ENCODE measurements around the gene MIDN. TPM values are rescaled to one million over a fixed set of nuclear protein-coding genes. Genes with fewer than 3 reads are reported as not detected.

MIDN gene
- total RNA-seq, 1 donor from 2014 or later = 325 TPM

DNA sequence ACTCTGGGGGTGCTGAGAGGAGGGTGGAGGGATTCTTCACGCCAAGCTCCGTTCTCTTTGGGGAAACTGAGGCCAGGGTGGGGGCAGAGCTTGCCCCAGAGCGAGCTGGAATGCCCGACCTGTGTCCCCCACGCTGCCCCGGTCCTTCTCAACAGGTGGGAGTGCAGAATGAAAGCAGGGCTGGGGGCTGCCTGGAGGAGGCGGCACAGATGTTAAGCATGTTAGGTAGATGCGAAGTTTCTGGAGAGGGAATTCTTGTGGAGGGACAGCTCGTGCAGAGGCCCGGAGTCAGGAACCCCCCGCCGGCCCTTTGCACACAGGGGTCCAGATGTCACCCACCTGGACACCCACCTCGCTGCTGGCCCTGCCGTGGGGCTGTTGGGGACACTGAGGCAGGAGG, 46.3 kb downstream of the MIDN start:
- Mint-ChIP-seq H3K4me3 (ENCODE audit: unreplicated experiment) (no peak overlapping the region), H3K9me3 (ENCODE audit: unreplicated experiment) (peaks cover 2% of the 10 kb centered on the region)
- TF ChIP-seq, protein P1, sequence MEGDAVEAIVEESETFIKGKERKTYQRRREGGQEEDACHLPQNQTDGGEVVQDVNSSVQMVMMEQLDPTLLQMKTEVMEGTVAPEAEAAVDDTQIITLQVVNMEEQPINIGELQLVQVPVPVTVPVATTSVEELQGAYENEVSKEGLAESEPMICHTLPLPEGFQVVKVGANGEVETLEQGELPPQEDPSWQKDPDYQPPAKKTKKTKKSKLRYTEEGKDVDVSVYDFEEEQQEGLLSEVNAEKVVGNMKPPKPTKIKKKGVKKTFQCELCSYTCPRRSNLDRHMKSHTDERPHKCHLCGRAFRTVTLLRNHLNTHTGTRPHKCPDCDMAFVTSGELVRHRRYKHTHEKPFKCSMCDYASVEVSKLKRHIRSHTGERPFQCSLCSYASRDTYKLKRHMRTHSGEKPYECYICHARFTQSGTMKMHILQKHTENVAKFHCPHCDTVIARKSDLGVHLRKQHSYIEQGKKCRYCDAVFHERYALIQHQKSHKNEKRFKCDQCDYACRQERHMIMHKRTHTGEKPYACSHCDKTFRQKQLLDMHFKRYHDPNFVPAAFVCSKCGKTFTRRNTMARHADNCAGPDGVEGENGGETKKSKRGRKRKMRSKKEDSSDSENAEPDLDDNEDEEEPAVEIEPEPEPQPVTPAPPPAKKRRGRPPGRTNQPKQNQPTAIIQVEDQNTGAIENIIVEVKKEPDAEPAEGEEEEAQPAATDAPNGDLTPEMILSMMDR (IDR thresholded peaks at IDR 0.05; ENCODE audit: partially characterized antibody, unreplicated experiment) = no peak

DNA sequence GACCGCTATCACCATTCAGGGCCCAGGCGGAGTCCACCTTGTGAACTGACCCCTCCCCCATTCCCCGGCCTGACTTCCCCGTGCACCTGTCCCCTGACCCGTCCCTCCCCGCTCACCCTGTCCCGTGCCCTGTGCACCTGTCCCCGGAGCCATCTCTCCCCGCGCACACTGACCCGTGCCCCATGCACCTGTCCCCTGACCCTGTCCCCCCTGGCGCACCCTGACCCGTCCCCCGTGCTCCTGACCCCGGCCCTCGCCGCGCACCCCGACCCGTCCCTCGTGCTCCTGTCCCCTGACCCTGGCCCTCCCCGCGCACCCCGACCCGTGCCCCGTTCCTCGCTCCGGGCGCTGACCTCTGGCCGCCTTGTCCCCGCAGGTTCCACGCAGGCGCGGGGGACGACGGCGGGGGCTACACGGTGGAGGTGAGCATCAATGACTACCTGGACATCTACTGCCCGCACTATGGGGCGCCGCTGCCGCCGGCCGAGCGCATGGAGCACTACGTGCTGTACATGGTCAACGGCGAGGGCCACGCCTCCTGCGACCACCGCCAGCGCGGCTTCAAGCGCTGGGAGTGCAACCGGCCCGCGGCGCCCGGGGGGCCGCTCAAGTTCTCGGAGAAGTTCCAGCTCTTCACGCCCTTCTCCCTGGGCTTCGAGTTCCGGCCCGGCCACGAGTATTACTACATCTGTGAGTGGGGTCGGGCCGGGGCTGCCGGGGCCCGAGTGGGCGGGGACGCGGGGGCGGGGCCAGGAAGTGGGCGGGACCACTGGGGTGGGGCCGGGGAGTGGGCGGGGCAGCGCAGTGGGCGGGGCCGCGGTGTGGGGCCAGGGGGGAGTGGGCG, 47.0 kb downstream of the MIDN start:
- Mint-ChIP-seq H3K4me1 (ENCODE audit: low read depth, unreplicated experiment) (no peaks in the 10 kb centered on the region), H3K36me3 (ENCODE audit: unreplicated experiment) (no peaks in the 10 kb centered on the region), H3K4me3 (ENCODE audit: unreplicated experiment) (no peak overlapping the region), H3K27me3 (ENCODE audit: unreplicated experiment) (peaks cover 4% of the 10 kb centered on the region), H3K9me3 (ENCODE audit: unreplicated experiment) (peaks cover 2% of the 10 kb centered on the region), H3K27ac (ENCODE audit: unreplicated experiment) (no peak overlapping the region)
- DNase-seq = peak; percentile 54
- TF ChIP-seq, protein P1 (IDR thresholded peaks at IDR 0.05; ENCODE audit: partially characterized antibody, unreplicated experiment) = no peak

More for the DNA sequence above, 46.3 kb downstream of the MIDN start:
- no peak overlapping the region for H3K27ac Mint-ChIP-seq (ENCODE audit: unreplicated experiment)
- H3K27me3 Mint-ChIP-seq (ENCODE audit: unreplicated experiment) = peaks cover 4% of the 10 kb centered on the region
- no peaks in the 10 kb centered on the region for H3K36me3 Mint-ChIP-seq (ENCODE audit: unreplicated experiment)
- H3K4me1 Mint-ChIP-seq (ENCODE audit: low read depth, unreplicated experiment) = no peaks in the 10 kb centered on the region
- DNase-seq = no peak

DNA sequence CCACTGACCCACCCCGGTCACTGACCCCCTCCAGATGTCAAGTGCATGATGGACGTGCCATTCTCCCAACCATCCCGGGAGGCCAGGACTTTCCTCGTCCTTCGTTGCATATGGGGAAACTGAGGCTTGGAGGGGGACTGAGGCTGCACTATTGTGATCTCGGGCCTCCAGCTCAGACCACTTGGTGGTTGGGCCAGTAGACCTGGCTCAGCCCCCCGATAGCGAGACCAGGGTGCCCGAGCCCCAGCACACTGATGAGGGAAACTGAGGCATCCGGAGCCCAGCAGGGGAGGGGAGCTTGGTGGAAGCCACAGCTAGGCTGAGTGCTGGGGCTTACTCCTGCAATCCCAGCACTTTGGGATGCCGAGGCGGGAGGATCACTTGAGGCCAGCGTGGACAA, 47.7 kb downstream of the MIDN start:
- Mint-ChIP-seq H3K4me1 (ENCODE audit: low read depth, unreplicated experiment) (no peaks in the 10 kb centered on the region), H3K4me3 (ENCODE audit: unreplicated experiment) (no peak overlapping the region)

DNA sequence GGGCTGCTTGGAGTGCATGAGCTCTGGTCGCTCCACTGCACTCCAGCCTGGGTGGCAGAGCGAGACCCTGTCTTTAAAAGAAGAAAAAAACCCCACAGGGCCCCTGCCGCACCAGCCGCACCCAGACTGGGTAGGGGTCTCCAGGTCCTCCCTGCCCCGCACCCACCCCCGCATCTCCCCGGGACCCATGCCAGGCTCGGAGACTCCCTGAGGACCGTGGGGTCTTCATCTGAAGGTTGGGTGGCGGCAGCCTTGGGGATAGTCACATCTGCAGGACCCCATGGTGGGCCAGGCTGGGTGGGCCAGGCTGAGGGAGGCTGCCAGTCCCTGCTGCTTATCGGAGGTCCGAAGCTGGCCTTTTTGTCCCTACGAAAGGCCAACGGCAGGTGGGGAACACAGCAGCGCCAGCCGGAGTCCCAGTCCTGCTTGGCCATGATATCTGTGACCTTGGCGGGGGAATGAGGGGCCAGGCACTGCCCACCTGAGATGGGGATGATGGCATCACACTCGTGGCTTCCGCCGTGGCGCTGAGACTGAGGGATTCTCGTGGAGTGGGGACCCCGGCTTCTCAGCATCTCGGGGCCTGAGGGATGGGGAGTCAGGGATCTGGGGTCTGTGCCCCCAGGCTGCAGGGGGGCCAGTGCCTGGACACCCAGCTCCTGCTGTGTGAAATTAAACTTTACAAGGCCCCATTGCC, 48.3 kb downstream of the MIDN start:
- TF ChIP-seq, protein P1 (IDR thresholded peaks at IDR 0.05; ENCODE audit: partially characterized antibody, unreplicated experiment) = no peak
- H3K36me3 Mint-ChIP-seq (ENCODE audit: unreplicated experiment) = no peaks in the 10 kb centered on the region
- H3K4me1 Mint-ChIP-seq (ENCODE audit: low read depth, unreplicated experiment) = no peaks in the 10 kb centered on the region
- no peak overlapping the region for H3K27ac Mint-ChIP-seq (ENCODE audit: unreplicated experiment)
- H3K27me3 Mint-ChIP-seq (ENCODE audit: unreplicated experiment) = peaks cover 5% of the 10 kb centered on the region
- no peak overlapping the region for H3K4me3 Mint-ChIP-seq (ENCODE audit: unreplicated experiment)
- peaks cover 2% of the 10 kb centered on the region for H3K9me3 Mint-ChIP-seq (ENCODE audit: unreplicated experiment)
- no peak for DNase-seq

More for the DNA sequence above, 47.7 kb downstream of the MIDN start:
- TF ChIP-seq, protein P1 (IDR thresholded peaks at IDR 0.05; ENCODE audit: partially characterized antibody, unreplicated experiment) = no peak
- Mint-ChIP-seq H3K36me3 (ENCODE audit: unreplicated experiment) (no peaks in the 10 kb centered on the region), H3K27me3 (ENCODE audit: unreplicated experiment) (peaks cover 5% of the 10 kb centered on the region), H3K9me3 (ENCODE audit: unreplicated experiment) (peaks cover 2% of the 10 kb centered on the region), H3K27ac (ENCODE audit: unreplicated experiment) (no peak overlapping the region)
- no peak for DNase-seq

DNA sequence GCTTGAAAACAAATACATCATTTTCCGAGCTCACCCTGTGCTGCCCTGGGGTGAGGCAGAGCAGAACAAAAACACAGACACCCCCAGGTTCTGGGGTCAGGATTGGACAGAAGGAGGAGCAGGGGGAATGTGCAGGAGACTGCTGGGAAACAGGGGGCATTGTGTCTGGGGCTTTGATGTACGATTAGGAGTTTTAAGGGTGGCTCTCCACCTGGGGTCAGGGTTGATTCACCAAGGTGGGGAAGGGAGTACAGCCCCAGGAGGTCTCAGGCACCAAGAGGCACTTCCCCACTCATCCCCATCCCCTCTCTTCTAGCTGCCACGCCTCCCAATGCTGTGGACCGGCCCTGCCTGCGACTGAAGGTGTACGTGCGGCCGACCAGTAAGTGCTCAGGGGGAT, 49.9 kb downstream of the MIDN start:
- H3K4me3 Mint-ChIP-seq (ENCODE audit: unreplicated experiment) = no peak overlapping the region
- H3K4me1 Mint-ChIP-seq (ENCODE audit: low read depth, unreplicated experiment) = no peaks in the 10 kb centered on the region
- H3K36me3 Mint-ChIP-seq (ENCODE audit: unreplicated experiment) = no peaks in the 10 kb centered on the region
- H3K9me3 Mint-ChIP-seq (ENCODE audit: unreplicated experiment) = peaks cover 5% of the 10 kb centered on the region
- TF ChIP-seq, protein P1 (IDR thresholded peaks at IDR 0.05; ENCODE audit: partially characterized antibody, unreplicated experiment) = no peak
- DNase-seq = no peak
- no peak overlapping the region for H3K27ac Mint-ChIP-seq (ENCODE audit: unreplicated experiment)
- H3K27me3 Mint-ChIP-seq (ENCODE audit: unreplicated experiment) = peaks cover 5% of the 10 kb centered on the region
